Common myeloid progenitor, CD34-positive (primary cell): Measurements from ENCODE around the gene ZNF619.

Source experiments
- CTCF ChIA-PET: fragments of 350-600 bp; sonication (Branson Sonifier 250); formaldehyde crosslinking; loops from one replicate; lab custom pipeline; 2021; ENCODE audit warnings: antibody characterized with exemption; lab: Charles Lee
- POLR2A ChIA-PET: fragments of 350-600 bp; sonication (Branson Sonifier 250); formaldehyde crosslinking; loops from one replicate; lab custom pipeline; 2021; ENCODE audit warnings: antibody characterized with exemption; lab: Charles Lee
- DNase-seq, 3 donors: peaks; one replicate each; pipeline versions ENCODE4 v3.0.0 to v3.0.0-alpha.2; 2013
- H3K27ac ChIP-seq, 2 experiments: 1 replicate in 1 of 2; 2 replicates in 1 of 2; pipeline ENCODE4 v1.7.0; 2013; ENCODE audit warnings: inconsistent platforms in 2 of 2, low read length in 2 of 2, mild to moderate bottlenecking in 2 of 2, low read depth in 1 of 2, moderate library complexity in 1 of 2; ENCODE audit not compliant: severe bottlenecking in 2 of 2, insufficient read depth in 1 of 2, poor library complexity in 1 of 2
- H3K27me3 ChIP-seq, 5 experiments: replicated peaks in 2 of 5; 1 replicate in 3 of 5; 2 replicates in 2 of 5; pipeline versions ENCODE4 v1.6.1 to v1.7.0; 2013; ENCODE audit warnings: low read length in 4 of 5, mild to moderate bottlenecking in 2 of 5, moderate library complexity in 2 of 5, inconsistent platforms in 1 of 5; ENCODE audit not compliant: insufficient read depth in 5 of 5, control insufficient read depth in 4 of 5
- H3K36me3 ChIP-seq, 4 experiments: 1 replicate in 2 of 4; 2 replicates in 2 of 4; pipeline versions ENCODE4 v1.6.1 to v1.7.0; 2013; ENCODE audit warnings: low read length in 3 of 4, control low read depth in 1 of 4, mild to moderate bottlenecking in 1 of 4; ENCODE audit not compliant: control insufficient read depth in 4 of 4, insufficient read depth in 4 of 4
- H3K4me1 ChIP-seq, 4 experiments: 1 replicate in 3 of 4; 2 replicates in 1 of 4; pipeline versions ENCODE4 v1.6.1 to v1.7.1; 2013; ENCODE audit warnings: low read length in 3 of 4, mild to moderate bottlenecking in 3 of 4, control low read depth in 1 of 4, inconsistent platforms in 1 of 4, moderate library complexity in 1 of 4; ENCODE audit not compliant: control insufficient read depth in 4 of 4, insufficient read depth in 4 of 4; ENCODE audit errors: control extremely low read depth in 1 of 4
- H3K4me3 ChIP-seq, 7 experiments: 1 replicate in 4 of 7; 2 replicates in 3 of 7; pipeline versions ENCODE4 v1.5.1 to v1.7.0; 2013; ENCODE audit warnings: mild to moderate bottlenecking in 7 of 7, low read length in 6 of 7, moderate library complexity in 6 of 7, inconsistent platforms in 2 of 7, low read depth in 2 of 7, control low read depth in 1 of 7; ENCODE audit not compliant: insufficient read depth in 4 of 7, control insufficient read depth in 1 of 7; ENCODE audit errors: extremely low read depth in 1 of 7
- H3K9me3 ChIP-seq, 5 experiments: 1 replicate in 4 of 5; 2 replicates in 1 of 5; pipeline versions ENCODE4 v1.6.1 to v1.7.1; 2013; ENCODE audit warnings: low read length in 4 of 5, mild to moderate bottlenecking in 2 of 5, inconsistent platforms in 1 of 5, low read depth in 1 of 5, moderate library complexity in 1 of 5; ENCODE audit not compliant: control insufficient read depth in 4 of 5, insufficient read depth in 2 of 5; ENCODE audit errors: control extremely low read depth in 1 of 5
- WGBS: methylation state at CpG from one replicate; pipeline ENCODE4 v1.1.5; 2013; ENCODE audit not compliant: insufficient coverage; 5-methylcytosine and 5-hydroxymethylcytosine counted together

The ZNF619 gene

GRCh38 chr3:40463579-40463978 lies 13.3 kb upstream of the ZNF619 start:
- no peaks in the 10 kb centered on the region for H3K9me3 ChIP-seq
- ChIA-PET CTCF (interaction anchor here (1.1 to 1.3 kb wide), 3 partner anchors 9 to 41 kb away, joined by 3 read pairs; no protein-coding TSS in a partner anchor), POLR2A (interaction anchor here (2.9 kb wide), 1 partner anchor 14 kb away, joined by 8 read pairs; the partner anchor contains the start of gene ZNF619)
- DNase-seq = no peak
- H3K4me3 ChIP-seq = no peak overlapping the region
- no peaks in the 10 kb centered on the region for H3K27me3 ChIP-seq
- peaks cover 0 to 8% (median 5%) of the 10 kb centered on the region in 4 experiments for H3K4me1 ChIP-seq
- peaks cover 20 to 74% (median 48%) of the 10 kb centered on the region in 4 experiments for H3K36me3 ChIP-seq
- no peak overlapping the region for H3K27ac ChIP-seq
- WGBS = no CpG with 5 or more reads among the region's 2 CpGs

GRCh38 chr3:40464339-40465110 lies 12.4 kb upstream of the ZNF619 start:
- POLR2A ChIA-PET = interaction anchor here (0.6 to 2.9 kb wide), 2 partner anchors 13 to 1489 kb away, joined by 3 to 8 read pairs; partner anchors contain the start of gene ZNF619
- WGBS = 48% methylated on average over 8 of the region's 9 CpGs
- no peaks in the 10 kb centered on the region for H3K4me1 ChIP-seq
- no peak overlapping the region for H3K4me3 ChIP-seq
- H3K9me3 ChIP-seq = no peaks in the 10 kb centered on the region
- peak in 1 of 3 donors; percentile 39 for DNase-seq
- H3K36me3 ChIP-seq = peaks cover 20 to 65% (median 44%) of the 10 kb centered on the region in 4 experiments
- H3K27me3 ChIP-seq = no peaks in the 10 kb centered on the region
- peak overlapping the region in 1 of 2 experiments; percentile 35 for H3K27ac ChIP-seq
- CTCF ChIA-PET = interaction anchor here (0.5 to 1.3 kb wide), 2 partner anchors 40 to 45 kb away, joined by 3 read pairs; no protein-coding TSS in a partner anchor

- no peak overlapping the region for H3K4me3 ChIP-seq
- ChIA-PET CTCF (no interaction called here), POLR2A (interaction anchor here (0.6 to 2.9 kb wide), 2 partner anchors 12 to 1488 kb away, joined by 3 to 8 read pairs; partner anchors contain the start of gene ZNF619)
- no peaks in the 10 kb centered on the region for H3K9me3 ChIP-seq
- no peaks in the 10 kb centered on the region for H3K27me3 ChIP-seq
- H3K4me1 ChIP-seq = no peaks in the 10 kb centered on the region
- peaks cover 17 to 61% (median 40%) of the 10 kb centered on the region in 4 experiments for H3K36me3 ChIP-seq
- 97% methylated on average over 4 of the region's 4 CpGs for WGBS
- no peak overlapping the region for H3K27ac ChIP-seq
- no peak for DNase-seq
Measured at GRCh38 chr3:40465111-40465407, 11.9 kb upstream of the ZNF619 start.

GRCh38 chr3:40465456-40465855 lies 11.5 kb upstream of the ZNF619 start:
- POLR2A ChIA-PET = interaction anchor here (0.6 to 2.9 kb wide), 2 partner anchors 12 to 1488 kb away, joined by 3 to 8 read pairs; partner anchors contain the start of gene ZNF619
- 100% methylated on average over 1 of the region's 2 CpGs for WGBS

GRCh38 chr3:40468018-40468417 lies 8.9 kb upstream of the ZNF619 start:
- ChIA-PET POLR2A (no interaction called here), CTCF (interaction anchor here (1.6 kb wide), 1 partner anchor 38 kb away, joined by 3 read pairs; the partner anchor contains the start of gene ZNF620)
- H3K9me3 ChIP-seq = no peaks in the 10 kb centered on the region
- no peak for DNase-seq
- WGBS = 93% methylated on average over 3 of the region's 4 CpGs
- H3K4me1 ChIP-seq = no peaks in the 10 kb centered on the region
- no peak overlapping the region for H3K27ac ChIP-seq
- no peaks in the 10 kb centered on the region for H3K27me3 ChIP-seq
- no peak overlapping the region for H3K4me3 ChIP-seq
- peaks cover 11 to 37% (median 23%) of the 10 kb centered on the region in 4 experiments for H3K36me3 ChIP-seq

More at GRCh38 chr3:40465456-40465855, 11.5 kb upstream of the ZNF619 start:
- no peak overlapping the region for H3K27ac ChIP-seq
- DNase-seq = no peak
- H3K27me3 ChIP-seq = no peaks in the 10 kb centered on the region
- no peaks in the 10 kb centered on the region for H3K9me3 ChIP-seq
- H3K36me3 ChIP-seq = peaks cover 15 to 57% (median 37%) of the 10 kb centered on the region in 4 experiments
- no peaks in the 10 kb centered on the region for H3K4me1 ChIP-seq
- no peak overlapping the region for H3K4me3 ChIP-seq
- CTCF ChIA-PET = no interaction called here

DNA sequence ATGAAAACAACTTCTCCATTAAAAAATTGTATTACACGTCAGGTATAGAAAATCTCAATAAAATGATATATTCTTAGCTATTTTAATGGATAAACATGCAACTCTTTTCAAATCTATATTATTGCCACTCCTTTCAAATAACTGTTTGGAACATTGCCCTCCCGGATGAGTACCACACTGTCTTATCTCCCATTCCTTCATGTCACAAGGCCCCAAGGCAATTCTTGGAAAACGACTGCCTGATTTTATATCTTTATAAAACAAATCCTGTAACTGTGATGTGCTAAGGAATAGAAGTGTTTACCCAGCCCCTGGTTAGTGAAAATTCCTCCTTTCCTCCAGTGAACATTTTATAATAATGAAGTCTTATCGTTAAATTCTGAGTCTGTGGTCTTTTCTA lies 6.2 kb upstream of the ZNF619 start:
- H3K27me3 ChIP-seq = no peaks in the 10 kb centered on the region
- no peak for DNase-seq
- H3K4me3 ChIP-seq = no peak overlapping the region
- H3K9me3 ChIP-seq = no peaks in the 10 kb centered on the region
- ChIA-PET POLR2A (no interaction called here), CTCF (interaction anchor here (0.6 kb wide), 1 partner anchor 43 kb away, joined by 3 read pairs; no protein-coding TSS in a partner anchor)
- no CpG with 5 or more reads among the region's 4 CpGs for WGBS
- H3K4me1 ChIP-seq = no peaks in the 10 kb centered on the region
- no peak overlapping the region for H3K27ac ChIP-seq
- H3K36me3 ChIP-seq = peaks cover 2 to 10% (median 5%) of the 10 kb centered on the region in 4 experiments

DNA sequence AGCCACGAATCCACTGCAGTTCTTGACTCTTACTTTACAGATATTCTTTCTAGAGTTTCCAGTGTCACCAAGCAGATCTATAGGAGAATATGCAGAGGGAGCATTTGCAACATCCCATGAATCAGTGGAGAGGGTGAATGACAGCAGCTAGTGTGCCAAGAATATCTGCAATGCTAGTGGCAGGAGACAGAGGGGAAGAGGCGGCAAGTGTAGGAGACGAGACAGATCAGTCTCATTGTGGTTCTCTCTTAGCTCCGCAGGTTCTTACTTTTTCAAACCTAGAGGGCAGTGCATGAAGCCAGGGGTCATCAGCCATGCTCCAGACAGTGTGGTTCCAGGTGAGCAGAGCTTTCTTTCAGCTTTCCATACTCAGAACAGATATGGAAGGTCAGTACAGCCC lies 744 bp downstream of the ZNF619 start:
- Histone ChIP-seq H3K36me3 (peaks cover 10 to 31% (median 21%) of the 10 kb centered on the region in 4 experiments), H3K4me1 (peaks cover 3 to 13% (median 6%) of the 10 kb centered on the region in 4 experiments), H3K27ac (peak overlapping the region in 1 of 2 experiments; percentile 95), H3K4me3 (peak overlapping the region in 6 of 7 experiments; percentile 91 to 94 (median 94)), H3K27me3 (no peaks in the 10 kb centered on the region), H3K9me3 (no peaks in the 10 kb centered on the region)
- CTCF ChIA-PET = no interaction called here
- POLR2A ChIA-PET = interaction anchor here (0.5 to 1.9 kb wide), 2 partner anchors 11 to 13 kb away, joined by 8 to 9 read pairs; no protein-coding TSS in a partner anchor
- WGBS = 20% methylated on average over 1 of the region's 4 CpGs
- DNase-seq = no peak
